ENCODE measurements around the gene PCDHB9. TPM values are rescaled to one million over a fixed set of nuclear protein-coding genes. Genes with fewer than 3 reads are reported as not detected.
"Not testable (repeated sequence)": the region's sequence is repeated elsewhere in the genome, so short reads cannot be mapped to it uniquely, and the experiment has no call there.

The PCDHB9 gene
- total and polyA plus RNA-seq, 2 donors = 0.16 to 0.19 TPM

DNA sequence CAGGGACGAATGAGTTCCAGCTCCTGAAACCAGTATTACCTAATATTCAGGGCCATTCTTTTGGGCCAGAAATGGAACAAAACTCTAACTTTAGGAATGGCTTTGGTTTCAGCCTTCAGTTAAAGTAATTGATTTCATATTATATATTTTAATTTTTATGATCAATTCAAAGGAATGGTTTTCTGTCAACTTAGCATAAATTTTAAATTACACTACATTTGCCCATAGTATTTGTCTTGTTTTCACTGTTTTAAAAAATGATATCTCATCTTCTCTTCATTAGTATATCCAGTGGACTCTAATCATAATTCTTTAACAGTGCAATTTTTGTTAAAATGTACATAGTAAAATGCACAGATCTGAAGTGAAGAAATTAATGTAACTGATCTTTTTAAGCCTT is 6.6 kb upstream of the PCDHB9 start:
- Histone ChIP-seq H3K27ac (ENCODE audit: low read depth in 1 of 2, low read length in 1 of 2) (no peak overlapping the region), H3K9me3 (ENCODE audit: control insufficient read depth in 2 of 2, insufficient read depth in 1 of 2, low read length in 1 of 2) (peaks cover 2 to 6% of the 10 kb centered on the region in 2 donors), H3K4me3 (ENCODE audit: low read length in 2 of 2) (no peak overlapping the region), H3K36me3 (ENCODE audit: control insufficient read depth in 2 of 2, insufficient read depth in 2 of 2, low read length in 1 of 2) (no peaks in the 10 kb centered on the region), H3K4me1 (ENCODE audit: control insufficient read depth in 2 of 2, insufficient read depth in 2 of 2, low read length in 2 of 2) (no peaks in the 10 kb centered on the region), H3K27me3 (ENCODE audit: control insufficient read depth in 2 of 2, insufficient read depth in 1 of 2, low read length in 1 of 2) (peaks cover 0 to 32% of the 10 kb centered on the region in 2 donors)
- WGBS = 44% methylated on average over 1 of the region's 1 CpG
- DNase-seq (ENCODE audit: low read depth in 6 of 9, low spot score in 9 of 9) = no peak

DNA sequence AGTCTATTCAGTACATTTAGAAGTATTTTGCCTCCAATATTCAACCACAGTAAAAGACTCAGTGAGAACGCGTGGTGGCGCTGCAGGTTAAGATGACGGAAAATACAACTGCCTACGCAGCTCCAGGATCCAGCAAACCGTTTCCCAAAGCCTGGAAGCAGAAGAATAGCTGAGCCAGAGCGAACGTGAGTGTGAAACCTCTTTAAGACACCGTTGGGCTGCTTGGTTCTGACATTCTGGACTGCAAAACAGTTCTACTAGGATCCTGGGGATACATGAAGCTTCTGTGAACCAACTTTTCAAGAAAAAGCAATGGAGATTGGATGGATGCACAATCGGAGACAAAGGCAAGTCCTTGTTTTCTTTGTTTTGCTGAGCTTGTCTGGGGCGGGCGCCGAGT is 4.7 kb upstream of the PCDHB9 start, which contains the start of gene PCDHB16:
PCDHB16 (plus strand) TSS at position 140 of the 400 bp plus-strand sequence; CDS start at position 313, 173 bp downstream.
- Histone ChIP-seq H3K4me1 (ENCODE audit: control insufficient read depth in 2 of 2, insufficient read depth in 2 of 2, low read length in 2 of 2) (no peaks in the 10 kb centered on the region), H3K9me3 (ENCODE audit: control insufficient read depth in 2 of 2, insufficient read depth in 1 of 2, low read length in 1 of 2) (peaks cover 2 to 8% of the 10 kb centered on the region in 2 donors), H3K4me3 (ENCODE audit: low read length in 2 of 2) (no peak within 1 kb of the TSS), H3K36me3 (ENCODE audit: control insufficient read depth in 2 of 2, insufficient read depth in 2 of 2, low read length in 1 of 2) (no peaks in the 10 kb centered on the region), H3K27me3 (ENCODE audit: control insufficient read depth in 2 of 2, insufficient read depth in 1 of 2, low read length in 1 of 2) (peaks cover 0 to 37% of the 10 kb centered on the region in 2 donors), H3K27ac (ENCODE audit: low read depth in 1 of 2, low read length in 1 of 2) (no peak within 1 kb of the TSS)
- WGBS = 23% methylated on average over 13 of the region's 13 CpGs
- no peak for DNase-seq (ENCODE audit: low read depth in 6 of 9, low spot score in 9 of 9)

DNA sequence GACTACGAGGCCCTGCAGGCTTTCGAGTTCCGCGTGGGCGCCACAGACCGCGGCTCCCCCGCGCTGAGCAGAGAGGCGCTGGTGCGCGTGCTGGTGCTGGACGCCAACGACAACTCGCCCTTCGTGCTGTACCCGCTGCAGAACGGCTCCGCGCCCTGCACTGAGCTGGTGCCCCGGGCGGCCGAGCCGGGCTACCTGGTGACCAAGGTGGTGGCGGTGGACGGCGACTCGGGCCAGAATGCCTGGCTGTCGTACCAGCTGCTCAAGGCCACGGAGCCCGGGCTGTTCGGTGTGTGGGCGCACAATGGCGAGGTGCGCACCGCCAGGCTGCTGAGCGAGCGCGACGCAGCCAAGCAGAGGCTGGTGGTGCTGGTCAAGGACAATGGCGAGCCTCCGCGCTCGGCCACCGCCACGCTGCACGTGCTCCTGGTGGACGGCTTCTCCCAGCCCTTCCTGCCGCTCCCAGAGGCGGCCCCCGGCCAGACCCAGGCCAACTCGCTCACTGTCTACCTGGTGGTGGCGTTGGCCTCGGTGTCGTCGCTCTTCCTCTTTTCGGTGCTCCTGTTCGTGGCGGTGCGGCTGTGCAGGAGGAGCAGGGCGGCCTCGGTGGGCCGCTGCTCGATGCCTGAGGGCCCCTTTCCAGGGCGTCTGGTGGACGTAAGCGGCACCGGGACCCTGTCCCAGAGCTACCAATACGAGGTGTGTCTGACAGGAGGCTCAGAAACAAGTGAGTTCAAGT is 2.7 kb upstream of the PCDHB9 start:
- WGBS = 46% methylated on average over 46 of the region's 69 CpGs
- not testable (repeated sequence) for H3K4me1 ChIP-seq (ENCODE audit: control insufficient read depth in 2 of 2, insufficient read depth in 2 of 2, low read length in 2 of 2); H3K4me3 ChIP-seq (ENCODE audit: low read length in 2 of 2); H3K36me3 ChIP-seq (ENCODE audit: control insufficient read depth in 2 of 2, insufficient read depth in 2 of 2, low read length in 1 of 2); DNase-seq (ENCODE audit: low read depth in 6 of 9, low spot score in 9 of 9); H3K9me3 ChIP-seq (ENCODE audit: control insufficient read depth in 2 of 2, insufficient read depth in 1 of 2, low read length in 1 of 2); H3K27ac ChIP-seq (ENCODE audit: low read depth in 1 of 2, low read length in 1 of 2)
- peaks cover 0 to 37% of the 10 kb centered on the region in 2 donors for H3K27me3 ChIP-seq (ENCODE audit: control insufficient read depth in 2 of 2, insufficient read depth in 1 of 2, low read length in 1 of 2)

DNA sequence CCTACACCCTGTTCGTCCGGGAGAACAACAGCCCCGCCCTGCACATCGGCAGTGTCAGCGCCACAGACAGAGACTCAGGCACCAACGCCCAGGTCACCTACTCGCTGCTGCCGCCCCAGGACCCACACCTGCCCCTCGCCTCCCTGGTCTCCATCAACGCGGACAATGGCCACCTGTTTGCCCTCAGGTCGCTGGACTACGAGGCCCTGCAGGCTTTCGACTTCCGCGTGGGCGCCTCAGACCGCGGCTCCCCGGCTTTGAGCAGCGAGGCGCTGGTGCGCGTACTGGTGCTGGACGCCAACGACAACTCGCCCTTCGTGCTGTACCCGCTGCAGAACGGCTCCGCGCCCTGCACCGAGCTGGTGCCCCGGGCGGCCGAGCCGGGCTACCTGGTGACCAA is 1.7 kb downstream of the PCDHB9 start:
- H3K4me3 ChIP-seq (ENCODE audit: low read length in 2 of 2); H3K9me3 ChIP-seq (ENCODE audit: control insufficient read depth in 2 of 2, insufficient read depth in 1 of 2, low read length in 1 of 2); H3K4me1 ChIP-seq (ENCODE audit: control insufficient read depth in 2 of 2, insufficient read depth in 2 of 2, low read length in 2 of 2); H3K27ac ChIP-seq (ENCODE audit: low read depth in 1 of 2, low read length in 1 of 2); DNase-seq (ENCODE audit: low read depth in 6 of 9, low spot score in 9 of 9); H3K36me3 ChIP-seq (ENCODE audit: control insufficient read depth in 2 of 2, insufficient read depth in 2 of 2, low read length in 1 of 2): not testable (repeated sequence)
- H3K27me3 ChIP-seq (ENCODE audit: control insufficient read depth in 2 of 2, insufficient read depth in 1 of 2, low read length in 1 of 2) = peaks cover 0 to 27% of the 10 kb centered on the region in 2 donors
- WGBS = 45% methylated on average over 28 of the region's 37 CpGs

DNA sequence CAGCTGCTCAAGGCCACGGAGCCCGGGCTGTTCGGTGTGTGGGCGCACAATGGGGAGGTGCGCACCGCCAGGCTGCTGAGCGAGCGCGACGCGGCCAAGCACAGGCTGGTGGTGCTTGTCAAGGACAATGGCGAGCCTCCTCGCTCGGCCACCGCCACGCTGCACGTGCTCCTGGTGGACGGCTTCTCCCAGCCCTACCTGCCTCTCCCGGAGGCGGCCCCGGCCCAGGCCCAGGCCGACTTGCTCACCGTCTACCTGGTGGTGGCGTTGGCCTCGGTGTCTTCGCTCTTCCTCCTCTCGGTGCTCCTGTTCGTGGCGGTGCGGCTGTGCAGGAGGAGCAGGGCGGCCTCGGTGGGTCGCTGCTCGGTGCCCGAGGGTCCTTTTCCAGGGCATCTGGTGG is 2.2 kb downstream of the PCDHB9 start:
- H3K27me3 ChIP-seq (ENCODE audit: control insufficient read depth in 2 of 2, insufficient read depth in 1 of 2, low read length in 1 of 2) = peaks cover 0 to 26% of the 10 kb centered on the region in 2 donors
- H3K9me3 ChIP-seq (ENCODE audit: control insufficient read depth in 2 of 2, insufficient read depth in 1 of 2, low read length in 1 of 2); H3K36me3 ChIP-seq (ENCODE audit: control insufficient read depth in 2 of 2, insufficient read depth in 2 of 2, low read length in 1 of 2): not testable (repeated sequence)

DNA sequence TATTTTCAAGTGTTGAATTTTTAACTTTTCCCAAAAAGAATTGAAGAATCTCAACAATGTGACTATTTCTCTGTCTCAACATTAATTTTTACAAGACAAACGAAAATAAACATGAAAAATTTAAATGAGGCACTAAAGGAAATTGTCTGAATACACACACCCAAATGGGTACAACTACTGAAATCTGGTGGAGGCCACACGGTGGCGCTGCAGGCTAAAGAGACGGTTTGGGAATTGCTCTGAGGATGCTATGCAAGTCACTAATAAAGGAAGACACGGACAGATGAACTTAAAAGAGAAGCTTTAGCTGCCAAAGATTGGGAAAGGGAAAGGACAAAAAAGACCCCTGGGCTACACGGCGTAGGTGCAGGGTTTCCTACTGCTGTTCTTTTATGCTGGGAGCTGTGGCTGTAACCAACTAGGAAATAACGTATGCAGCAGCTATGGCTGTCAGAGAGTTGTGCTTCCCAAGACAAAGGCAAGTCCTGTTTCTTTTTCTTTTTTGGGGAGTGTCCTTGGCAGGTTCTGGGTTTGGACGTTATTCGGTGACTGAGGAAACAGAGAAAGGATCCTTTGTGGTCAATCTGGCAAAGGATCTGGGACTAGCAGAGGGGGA is 5.3 kb downstream of the PCDHB9 start, which contains the start of gene PCDHB10:
PCDHB10 (plus strand) TSS at position 244 of the 616 bp plus-strand sequence; CDS start at position 444, 200 bp downstream.
- 12% methylated on average over 10 of the region's 10 CpGs for WGBS
- peaks cover 0 to 17% of the 10 kb centered on the region in 2 donors for H3K27me3 ChIP-seq (ENCODE audit: control insufficient read depth in 2 of 2, insufficient read depth in 1 of 2, low read length in 1 of 2)
- no peaks in the 10 kb centered on the region for H3K4me1 ChIP-seq (ENCODE audit: control insufficient read depth in 2 of 2, insufficient read depth in 2 of 2, low read length in 2 of 2)
- H3K4me3 ChIP-seq (ENCODE audit: low read length in 2 of 2) = no peak within 1 kb of the TSS
- no peaks in the 10 kb centered on the region for H3K9me3 ChIP-seq (ENCODE audit: control insufficient read depth in 2 of 2, insufficient read depth in 1 of 2, low read length in 1 of 2)
- no peaks in the 10 kb centered on the region for H3K36me3 ChIP-seq (ENCODE audit: control insufficient read depth in 2 of 2, insufficient read depth in 2 of 2, low read length in 1 of 2)
- H3K27ac ChIP-seq (ENCODE audit: low read depth in 1 of 2, low read length in 1 of 2) = no peak within 1 kb of the TSS
- peak in 1 of 9 donors; percentile 4 for DNase-seq (ENCODE audit: low read depth in 6 of 9, low spot score in 9 of 9)

More for the DNA sequence above, 2.2 kb downstream of the PCDHB9 start:
- 39% methylated on average over 31 of the region's 35 CpGs for WGBS
- DNase-seq (ENCODE audit: low read depth in 6 of 9, low spot score in 9 of 9); H3K27ac ChIP-seq (ENCODE audit: low read depth in 1 of 2, low read length in 1 of 2); H3K4me1 ChIP-seq (ENCODE audit: control insufficient read depth in 2 of 2, insufficient read depth in 2 of 2, low read length in 2 of 2); H3K4me3 ChIP-seq (ENCODE audit: low read length in 2 of 2): not testable (repeated sequence)

DNA sequence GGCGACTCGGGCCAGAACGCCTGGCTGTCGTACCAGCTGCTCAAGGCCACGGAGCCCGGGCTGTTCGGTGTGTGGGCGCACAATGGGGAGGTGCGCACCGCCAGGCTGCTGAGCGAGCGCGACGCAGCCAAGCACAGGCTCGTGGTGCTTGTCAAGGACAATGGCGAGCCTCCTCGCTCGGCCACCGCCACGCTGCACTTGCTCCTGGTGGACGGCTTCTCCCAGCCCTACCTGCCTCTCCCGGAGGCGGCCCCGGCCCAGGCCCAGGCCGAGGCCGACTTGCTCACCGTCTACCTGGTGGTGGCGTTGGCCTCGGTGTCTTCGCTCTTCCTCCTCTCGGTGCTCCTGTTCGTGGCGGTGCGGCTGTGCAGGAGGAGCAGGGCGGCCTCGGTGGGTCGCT is 7.4 kb downstream of the PCDHB9 start:
- H3K9me3 ChIP-seq (ENCODE audit: control insufficient read depth in 2 of 2, insufficient read depth in 1 of 2, low read length in 1 of 2); H3K27ac ChIP-seq (ENCODE audit: low read depth in 1 of 2, low read length in 1 of 2); DNase-seq (ENCODE audit: low read depth in 6 of 9, low spot score in 9 of 9); H3K36me3 ChIP-seq (ENCODE audit: control insufficient read depth in 2 of 2, insufficient read depth in 2 of 2, low read length in 1 of 2); H3K4me1 ChIP-seq (ENCODE audit: control insufficient read depth in 2 of 2, insufficient read depth in 2 of 2, low read length in 2 of 2); H3K4me3 ChIP-seq (ENCODE audit: low read length in 2 of 2): not testable (repeated sequence)
- peaks cover 0 to 11% of the 10 kb centered on the region in 2 donors for H3K27me3 ChIP-seq (ENCODE audit: control insufficient read depth in 2 of 2, insufficient read depth in 1 of 2, low read length in 1 of 2)
- 32% methylated on average over 20 of the region's 37 CpGs for WGBS

DNA sequence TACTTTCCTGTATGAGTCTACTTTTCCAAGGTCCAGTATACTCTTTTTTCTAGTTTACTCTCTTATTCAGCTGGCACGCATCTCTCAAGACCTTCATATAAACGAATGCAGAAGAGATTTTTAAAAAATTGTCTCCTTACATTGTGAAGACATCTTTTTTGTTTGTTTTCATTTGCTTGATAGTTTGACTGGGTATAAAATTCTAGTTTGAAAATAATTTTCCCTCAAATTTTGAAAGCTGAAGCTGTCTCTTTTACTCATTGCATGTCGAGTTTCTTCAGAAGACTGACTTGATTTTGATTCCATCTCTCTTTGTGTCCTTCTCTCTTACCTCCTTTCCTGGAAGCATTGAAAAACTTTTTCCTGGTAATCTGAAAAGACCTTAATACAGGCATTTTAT is 9.4 kb downstream of the PCDHB9 start:
- peaks cover 0 to 14% of the 10 kb centered on the region in 2 donors for H3K27me3 ChIP-seq (ENCODE audit: control insufficient read depth in 2 of 2, insufficient read depth in 1 of 2, low read length in 1 of 2)
- H3K36me3 ChIP-seq (ENCODE audit: control insufficient read depth in 2 of 2, insufficient read depth in 2 of 2, low read length in 1 of 2) = no peaks in the 10 kb centered on the region
- peaks cover 0 to 4% of the 10 kb centered on the region in 2 donors for H3K9me3 ChIP-seq (ENCODE audit: control insufficient read depth in 2 of 2, insufficient read depth in 1 of 2, low read length in 1 of 2)
- DNase-seq (ENCODE audit: low read depth in 6 of 9, low spot score in 9 of 9) = no peak
- WGBS = 42% methylated on average over 3 of the region's 3 CpGs
- no peaks in the 10 kb centered on the region for H3K4me1 ChIP-seq (ENCODE audit: control insufficient read depth in 2 of 2, insufficient read depth in 2 of 2, low read length in 2 of 2)
- H3K27ac ChIP-seq (ENCODE audit: low read depth in 1 of 2, low read length in 1 of 2) = no peak overlapping the region
- H3K4me3 ChIP-seq (ENCODE audit: low read length in 2 of 2) = no peak overlapping the region

Measured in thymus (tissue), 11 donors.